Measurements from ENCODE around the gene PCSK4.

PCSK4 gene

DNA sequence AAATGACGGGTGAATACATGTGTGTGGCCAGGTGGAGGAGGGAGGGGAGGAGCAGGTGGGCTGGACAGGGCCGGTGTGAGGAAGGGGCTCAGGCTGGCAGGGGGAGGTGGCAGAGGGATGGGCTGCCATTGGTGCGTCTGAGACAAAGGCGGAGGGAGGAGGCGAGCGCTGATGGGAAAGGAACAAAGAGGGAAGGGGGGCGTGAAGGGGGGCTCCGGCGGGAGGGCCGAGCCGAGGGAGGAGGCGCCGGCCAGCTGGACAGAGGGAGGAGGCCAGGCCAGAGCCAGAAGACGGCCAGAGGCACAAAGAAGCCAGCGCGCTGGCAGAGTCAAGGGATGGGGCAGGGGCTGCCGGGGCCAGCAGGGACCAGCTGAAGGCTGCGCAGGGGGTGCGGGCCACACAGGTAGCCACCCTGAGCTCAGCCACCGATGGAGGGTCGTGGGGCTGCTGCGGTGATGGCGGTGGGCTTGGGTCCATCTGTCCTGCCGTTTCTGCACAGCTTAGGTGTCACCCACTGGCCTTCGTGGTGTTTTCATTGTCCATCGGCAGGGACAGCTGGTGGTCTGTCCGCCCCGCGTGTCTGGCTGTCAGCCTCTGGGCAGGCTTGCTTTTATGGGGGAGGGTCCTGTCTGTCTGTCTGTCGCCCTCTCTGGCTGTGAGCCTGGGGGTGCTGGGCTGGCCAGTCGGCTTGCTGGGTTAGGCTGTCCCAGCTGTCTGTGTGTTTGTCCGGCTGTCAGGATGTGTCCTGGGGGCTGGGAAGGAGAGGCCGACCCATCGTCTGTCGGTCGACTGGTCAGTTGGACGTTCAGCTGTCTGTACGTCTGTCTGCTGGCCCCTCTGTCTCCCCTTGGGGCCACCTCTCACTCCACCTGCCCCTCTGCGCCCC is 38.0 kb downstream of the PCSK4 start:
- DNase-seq (ENCODE audit: low read depth in 2 of 2) = no peak
- TF ChIP-seq, protein P1, sequence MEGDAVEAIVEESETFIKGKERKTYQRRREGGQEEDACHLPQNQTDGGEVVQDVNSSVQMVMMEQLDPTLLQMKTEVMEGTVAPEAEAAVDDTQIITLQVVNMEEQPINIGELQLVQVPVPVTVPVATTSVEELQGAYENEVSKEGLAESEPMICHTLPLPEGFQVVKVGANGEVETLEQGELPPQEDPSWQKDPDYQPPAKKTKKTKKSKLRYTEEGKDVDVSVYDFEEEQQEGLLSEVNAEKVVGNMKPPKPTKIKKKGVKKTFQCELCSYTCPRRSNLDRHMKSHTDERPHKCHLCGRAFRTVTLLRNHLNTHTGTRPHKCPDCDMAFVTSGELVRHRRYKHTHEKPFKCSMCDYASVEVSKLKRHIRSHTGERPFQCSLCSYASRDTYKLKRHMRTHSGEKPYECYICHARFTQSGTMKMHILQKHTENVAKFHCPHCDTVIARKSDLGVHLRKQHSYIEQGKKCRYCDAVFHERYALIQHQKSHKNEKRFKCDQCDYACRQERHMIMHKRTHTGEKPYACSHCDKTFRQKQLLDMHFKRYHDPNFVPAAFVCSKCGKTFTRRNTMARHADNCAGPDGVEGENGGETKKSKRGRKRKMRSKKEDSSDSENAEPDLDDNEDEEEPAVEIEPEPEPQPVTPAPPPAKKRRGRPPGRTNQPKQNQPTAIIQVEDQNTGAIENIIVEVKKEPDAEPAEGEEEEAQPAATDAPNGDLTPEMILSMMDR (IDR thresholded peaks at IDR 0.05; ENCODE audit: low read depth, low read length) = no peak
- H3K4me3 ChIP-seq (replicated peaks in 1 of 2; ENCODE audit: low read depth in 2 of 2, low read length in 2 of 2) = no peak overlapping the region

DNA sequence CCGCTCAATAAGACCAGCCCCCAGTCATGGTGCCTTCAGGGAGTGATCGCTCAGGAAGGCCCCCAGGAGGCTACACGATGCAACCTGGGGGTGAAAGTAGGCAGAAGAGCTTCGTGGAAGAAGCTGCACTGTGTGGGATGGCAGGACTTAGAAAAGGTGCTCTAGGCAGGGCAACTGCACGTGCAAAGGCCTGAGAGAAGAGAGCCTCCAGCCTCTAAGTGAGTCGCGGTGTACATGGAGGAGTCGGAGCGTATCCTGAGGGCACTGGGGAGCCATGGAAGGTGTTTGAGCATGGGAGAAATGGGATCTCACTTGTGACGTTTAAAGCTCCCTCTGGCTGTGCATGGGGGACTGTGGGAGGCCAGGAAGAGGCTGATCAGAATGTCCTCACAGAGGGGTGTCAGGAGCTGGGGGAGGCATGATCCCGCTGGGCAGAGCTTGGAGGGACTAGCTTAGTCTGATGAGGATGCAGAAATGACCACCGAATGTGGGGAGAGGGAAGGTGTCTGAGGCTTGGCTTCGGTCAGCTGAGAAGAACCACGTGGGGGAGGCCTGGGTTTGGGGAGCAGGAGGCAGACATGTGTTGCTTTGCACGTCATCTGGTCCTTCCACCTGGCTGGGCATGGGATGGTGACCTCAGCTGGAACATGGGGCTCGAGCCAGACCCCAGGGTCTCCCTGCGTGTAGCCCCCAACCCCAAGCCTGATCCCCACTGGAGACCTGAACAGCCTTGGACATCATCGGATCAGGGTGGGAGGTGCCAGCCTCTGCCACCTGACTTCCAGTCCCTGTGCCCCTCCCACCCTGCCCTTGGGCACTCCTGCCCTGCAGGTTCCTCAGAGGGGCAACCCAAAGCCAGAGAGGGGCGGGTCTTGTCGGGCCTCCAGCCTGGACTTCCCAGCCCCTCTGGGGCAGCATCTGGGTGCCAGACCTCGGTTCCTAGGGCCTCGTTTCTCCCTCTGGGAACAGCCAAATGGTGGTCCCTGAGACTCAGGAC is 39.1 kb downstream of the PCSK4 start:
- DNase-seq (ENCODE audit: low read depth in 2 of 2) = no peak
- TF ChIP-seq, protein P1 (IDR thresholded peaks at IDR 0.05; ENCODE audit: low read depth, low read length) = no peak
- no peak overlapping the region for H3K4me3 ChIP-seq (replicated peaks in 1 of 2; ENCODE audit: low read depth in 2 of 2, low read length in 2 of 2)

DNA sequence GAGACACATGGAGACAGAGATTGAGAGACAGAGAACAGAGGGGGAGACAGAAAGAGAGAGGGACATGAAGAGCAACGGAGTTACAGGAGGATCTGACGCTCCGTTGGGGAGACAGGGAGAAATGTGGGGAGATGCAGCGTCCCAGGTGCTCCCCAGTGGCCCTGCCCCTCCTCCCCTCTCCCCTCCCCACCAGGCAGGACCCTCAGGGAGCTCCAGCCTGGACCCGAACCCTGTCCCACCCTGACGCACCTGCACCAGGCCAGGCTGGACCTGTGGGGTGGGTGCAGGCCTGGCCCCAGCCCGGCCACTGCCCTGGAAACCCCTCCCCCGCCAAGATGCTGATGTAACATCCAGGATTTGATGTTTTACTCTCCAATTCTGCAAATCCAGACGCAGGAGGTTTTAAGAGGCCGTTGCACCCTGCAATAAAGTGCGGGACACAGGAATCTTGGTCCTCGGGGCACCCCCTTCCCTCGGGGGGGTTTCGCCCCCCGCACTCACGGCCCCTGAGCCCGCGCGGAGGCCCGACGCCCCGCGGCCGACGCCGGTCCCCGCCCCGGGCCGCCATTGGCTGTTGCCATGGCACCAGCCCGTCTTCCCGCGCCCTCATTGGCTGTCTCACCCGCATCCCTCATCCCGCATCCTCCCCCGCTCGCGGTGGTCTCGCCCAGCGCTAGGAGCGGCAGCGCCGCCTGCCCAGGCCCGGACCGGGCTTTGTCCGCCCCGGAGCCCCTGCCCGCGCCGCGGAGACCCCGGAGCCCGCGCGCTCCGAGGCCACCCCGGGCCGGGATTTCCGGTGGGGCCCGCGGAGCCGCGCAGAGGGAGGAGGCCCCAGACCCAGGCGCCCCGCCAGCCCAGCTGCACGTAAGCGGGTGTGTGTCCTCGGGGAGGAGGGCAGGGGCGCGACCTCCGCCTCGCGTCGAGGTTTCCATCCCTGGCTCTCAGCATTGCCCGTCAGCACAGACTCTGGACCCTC is 40.4 kb downstream of the PCSK4 start, which contains the start of gene APC2:
Gene APC2 (plus strand): TSS at position 655 of the 976 bp plus-strand sequence. CDS start 2,881 bp downstream, outside the sequence.
- H3K4me3 ChIP-seq (replicated peaks in 1 of 2; ENCODE audit: low read depth in 2 of 2, low read length in 2 of 2) = no peak within 1 kb of the TSS
- no peak for DNase-seq (ENCODE audit: low read depth in 2 of 2)
- TF ChIP-seq, protein P1 (IDR thresholded peaks at IDR 0.05; ENCODE audit: low read depth, low read length) = no peak

DNA sequence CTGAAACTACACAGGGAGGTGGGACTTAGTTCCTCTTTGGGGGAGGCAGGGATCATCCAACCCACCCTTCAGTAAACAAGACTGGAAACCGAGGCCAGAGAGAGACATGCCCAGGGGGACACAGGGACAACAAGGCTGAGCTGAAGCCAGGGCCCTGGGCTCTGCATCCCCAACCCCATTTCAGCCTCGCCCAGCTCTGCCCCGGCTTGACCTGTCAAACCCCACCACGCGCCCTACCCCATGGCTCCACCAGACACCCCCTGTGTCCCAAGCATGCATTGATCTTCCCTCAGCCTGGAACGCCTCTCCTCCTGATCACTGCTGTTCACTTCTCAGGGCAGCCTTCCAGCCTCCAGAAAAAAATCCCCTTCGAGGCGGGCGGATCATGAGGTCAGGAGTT is 42.2 kb downstream of the PCSK4 start:
- DNase-seq (ENCODE audit: low read depth in 2 of 2) = no peak
- no peak overlapping the region for H3K4me3 ChIP-seq (replicated peaks in 1 of 2; ENCODE audit: low read depth in 2 of 2, low read length in 2 of 2)
- TF ChIP-seq, protein P1 (IDR thresholded peaks at IDR 0.05; ENCODE audit: low read depth, low read length) = no peak

DNA sequence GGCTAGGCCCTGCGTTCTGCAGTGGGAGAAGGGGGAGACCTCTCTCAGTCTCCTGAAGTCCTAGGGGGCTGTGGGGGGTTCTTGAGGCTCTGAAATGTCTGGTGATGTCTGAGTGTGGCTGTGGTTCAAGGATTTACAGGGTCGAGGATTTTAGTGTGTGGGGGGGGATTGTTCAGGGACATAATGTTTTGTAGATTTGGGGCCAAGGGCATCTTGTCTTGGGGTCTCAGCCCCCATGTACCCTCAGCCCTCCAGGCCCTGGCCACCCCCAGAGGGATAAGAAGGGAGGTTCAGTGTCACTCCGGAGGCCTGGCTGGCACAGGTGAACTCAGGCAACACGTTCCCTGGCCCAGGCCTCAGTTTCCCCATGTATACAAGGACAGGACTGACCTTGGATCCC is 42.6 kb downstream of the PCSK4 start:
- H3K4me3 ChIP-seq (replicated peaks in 1 of 2; ENCODE audit: low read depth in 2 of 2, low read length in 2 of 2) = no peak overlapping the region
- TF ChIP-seq, protein P1 (IDR thresholded peaks at IDR 0.05; ENCODE audit: low read depth, low read length) = no peak
- no peak for DNase-seq (ENCODE audit: low read depth in 2 of 2)

Data from cardiac fibroblast (primary cell).